ENCODE results near the gene CST11. TPM values are rescaled to one million over a fixed set of nuclear protein-coding genes. Genes with fewer than 3 reads are reported as not detected.
A peak's percentile ranks its signal among the peaks of the same experiment; 100 is the strongest.

CST11 gene
- total and polyA plus RNA-seq, 9 of the 15 experiments (the other 6 are each of a cell fraction or from before 2014, with no cell fraction given): not detected

GRCh38 chr20:23436681-23437080 is 16.0 kb downstream of the CST11 start:
- no peaks in the 10 kb centered on the region for H3K27me3 ChIP-seq (ENCODE audit: control insufficient read depth in 2 of 2, insufficient read depth in 2 of 2, low read length in 2 of 2)
- TF ChIP-seq ZNF140 (CRISPR knock-in tag; IDR thresholded peaks at IDR 0.05) (no peak), FOXJ2 (tag; IDR thresholded peaks at IDR 0.05) (peak; percentile 81; the same call in 1 of the 2 replicates), TAF7 (tag; IDR thresholded peaks at IDR 0.05) (no peak), FOXK2 (conservative IDR thresholded peaks at IDR 0.05 in 1 of 2, IDR thresholded peaks at IDR 0.05 in 1 of 2; ENCODE audit: low read depth in 2 of 2) (peak; percentile 23 to 36; a peak in 1 of 4 replicates), SFPQ (IDR thresholded peaks at IDR 0.05; ENCODE audit: low read depth, low read length) (no peak), ELF1 (tag; IDR thresholded peaks at IDR 0.05) (peak; percentile 40; the same call in 1 of the 2 replicates), PHF8 (IDR thresholded peaks at IDR 0.05; ENCODE audit: borderline replicate concordance, low read length) (peak; percentile 14; the same call in 1 of the 2 replicates)
- H3K9me3 ChIP-seq (replicated peaks; ENCODE audit: control insufficient read depth, insufficient read depth, low read depth, low read length): no peaks in the 10 kb centered on the region
- no TSS peak for BruUV-seq (replicated peaks)
- ChIA-PET CTCF (ENCODE audit: low intra/inter-chr PET ratio) (no interaction called here), POLR2A (interaction anchor here (0.6 kb wide), 1 partner anchor 114 kb away, joined by 3 read pairs; no protein-coding TSS in a partner anchor)
- no peaks in the 10 kb centered on the region for H3K79me2 ChIP-seq (ENCODE audit: control insufficient read depth, insufficient read depth, low read length)
- no peak overlapping the region for H3K9ac ChIP-seq (ENCODE audit: insufficient read depth in 1 of 2, low read depth in 2 of 2, low read length in 2 of 2)
- FAIRE-seq (no peak), DNase-seq (ENCODE audit: extremely low read depth in 1 of 4, low spot score in 3 of 4) (no peak), ATAC-seq (peak; percentile 51)
- peaks cover 4% of the 10 kb centered on the region in 2 experiments; a peak in 3 of 5 replicates for H3K4me1 ChIP-seq (replicated peaks in 1 of 2; ENCODE audit: control insufficient read depth in 2 of 2, insufficient read depth in 2 of 2, low read length in 2 of 2)
- no peaks in the 10 kb centered on the region for H4K20me1 ChIP-seq (replicated peaks; ENCODE audit: control insufficient read depth, insufficient read depth, low read length)
- H3K4me3 ChIP-seq: no peak overlapping the region
- H3K27ac ChIP-seq (ENCODE audit: extremely low read depth, low read depth, low read length): no peak overlapping the region
- 0% methylated on average over 2 of the region's 3 CpGs for WGBS (ENCODE audit: insufficient coverage, low coverage, missing lambda C conversion rate)
- in situ Hi-C loops (cut with MboI) (loop anchor here (10.0 kb wide), 1 partner anchor 178 kb away; no protein-coding TSS in a partner anchor), intact Hi-C loops (cut with micrococcal nuclease) (no loop called here)
- H3K4me2 ChIP-seq (ENCODE audit: insufficient read depth, low read length): peak overlapping the region; percentile 33; the same call in 1 of the 2 replicates
- no peaks in the 10 kb centered on the region for H3K9me1 ChIP-seq (ENCODE audit: control insufficient read depth, insufficient read depth, low read length)
- peak overlapping the region; percentile 82 for H2AFZ ChIP-seq (ENCODE audit: low read depth, low read length)
- no peaks in the 10 kb centered on the region for H3K36me3 ChIP-seq (ENCODE audit: control insufficient read depth, insufficient read depth, low read length)
